Thyroid gland (tissue), 4 donors: Measurements from ENCODE around the gene FAM114A2. TPM values are rescaled to one million over a fixed set of nuclear protein-coding genes. Genes with fewer than 3 reads are reported as not detected.

Source experiments
- DNase-seq, 2 donors: peaks; one replicate each; pipeline ENCODE4 v3.0.0-alpha.2; 2019
- H3K27ac ChIP-seq, 3 donors: fragments of 200-600 bp; sonication (generic); 1 replicate in 2 of 3; 2 replicates in 1 of 3; pipeline ENCODE4 v1.5.1; 2016 to 2019; ENCODE audit warnings: mild to moderate bottlenecking in 1 of 3, moderate library complexity in 1 of 3
- H3K27me3 ChIP-seq: fragments of 200-600 bp; sonication (generic); one replicate; pipeline ENCODE4 v1.5.1; 2019
- H3K36me3 ChIP-seq, 2 donors: fragments of 200-600 bp; sonication (generic); one replicate each; pipeline ENCODE4 v1.5.1; 2016 to 2019
- H3K4me1 ChIP-seq, 2 donors: fragments of 200-600 bp; sonication (generic); one replicate each; pipeline ENCODE4 v1.5.1; 2017 to 2019
- H3K4me3 ChIP-seq, 3 donors: fragments of 200-600 bp; sonication (generic); replicated peaks in 1 of 3; 1 replicate in 2 of 3; 2 replicates in 1 of 3; pipeline ENCODE4 v1.5.1; 2016; ENCODE audit warnings: mild to moderate bottlenecking in 1 of 3
- H3K9me3 ChIP-seq: fragments of 200-600 bp; sonication (generic); one replicate; pipeline ENCODE4 v1.5.1; 2017
- CTCF ChIP-seq, 6 experiments: fragments of 200-600 bp in 3 of 6; fragments of 450-650 bp in 3 of 6; sonication (generic) in 3 of 6; IDR thresholded peaks; one replicate each; pipeline ENCODE4 v1.5.1; 2016 to 2019; ENCODE audit warnings: antibody characterized with exemption in 6 of 6, mild to moderate bottlenecking in 2 of 6, inconsistent platforms in 1 of 6, moderate library complexity in 1 of 6
- POLR2A ChIP-seq, 2 donors: fragments of 450-650 bp; IDR thresholded peaks; one replicate each; pipeline ENCODE4 v1.6.1; 2017; ENCODE audit warnings: antibody characterized with exemption in 2 of 2, mild to moderate bottlenecking in 2 of 2, moderate library complexity in 1 of 2
- WGBS, 2 donors: methylation state at CpG; one replicate each; pipeline ENCODE4 v1.1.5; 2017; 5-methylcytosine and 5-hydroxymethylcytosine counted together
- intact Hi-C: fragments of 100-400 bp; cut with DNase I; formaldehyde crosslinking; loops from one replicate; pipeline ENCODE4 v1.15.1; 2023
- total RNA-seq, 4 donors: library from RNA; depleted of rRNA; stranded (reverse); fragments of >200 nt; gene quantifications; one replicate each; pipeline ENCODE4 v1.2.3, GENCODE V29; 2016

The FAM114A2 gene
- total RNA-seq, 4 donors from 2014 or later: 21.1 to 28.9 (median 23.3) TPM

- no peaks in the 10 kb centered on the region for H3K27me3 ChIP-seq
- peaks cover 0 to 14% of the 10 kb centered on the region in 2 donors for H3K4me1 ChIP-seq
- no peak overlapping the region for H3K27ac ChIP-seq
- DNase-seq: no peak
- H3K36me3 ChIP-seq: peaks cover 0 to 4% of the 10 kb centered on the region in 2 donors
- WGBS, 2 donors: 83 to 92% methylated on average over 1 of the region's 1 CpG
- H3K9me3 ChIP-seq: no peaks in the 10 kb centered on the region
- no peak overlapping the region for H3K4me3 ChIP-seq
- intact Hi-C loops: no loop called here
- no peak for TF ChIP-seq CTCF (IDR thresholded peaks at IDR 0.05)
- TF ChIP-seq POLR2A (IDR thresholded peaks at IDR 0.05): no peak
Measured at GRCh38 chr5:154005648-154006047, 33.1 kb downstream of the FAM114A2 start.

- intact Hi-C loops: no loop called here
- TF ChIP-seq POLR2A (IDR thresholded peaks at IDR 0.05) (no peak), CTCF (IDR thresholded peaks at IDR 0.05) (no peak)
- H3K4me1 ChIP-seq: peaks cover 0 to 14% of the 10 kb centered on the region in 2 donors
- peaks cover 0 to 1% of the 10 kb centered on the region in 2 donors for H3K36me3 ChIP-seq
- H3K27ac ChIP-seq: peak overlapping the region in 2 of 3 donors; percentile 47 to 59
- WGBS, 2 donors: 90 to 93% methylated on average over 7 of the region's 7 CpGs
- no peak overlapping the region for H3K4me3 ChIP-seq
- no peaks in the 10 kb centered on the region for H3K27me3 ChIP-seq
- no peaks in the 10 kb centered on the region for H3K9me3 ChIP-seq
- no peak for DNase-seq
Measured at GRCh38 chr5:154002511-154003020, 36.1 kb downstream of the FAM114A2 start.

- Histone ChIP-seq H3K27ac (peak overlapping the region in 2 of 3 donors; percentile 47 to 59), H3K4me1 (peaks cover 0 to 14% of the 10 kb centered on the region in 2 donors), H3K4me3 (no peak overlapping the region), H3K27me3 (no peaks in the 10 kb centered on the region), H3K9me3 (no peaks in the 10 kb centered on the region), H3K36me3 (peaks cover 0 to 6% of the 10 kb centered on the region in 2 donors)
- intact Hi-C loops: no loop called here
- peak in 1 of 2 donors; percentile 3 for DNase-seq
- 60 to 61% methylated on average over 4 of the region's 4 CpGs for WGBS, 2 donors
- TF ChIP-seq CTCF (IDR thresholded peaks at IDR 0.05) (no peak), POLR2A (IDR thresholded peaks at IDR 0.05) (no peak)
Measured at GRCh38 chr5:154002093-154002492, 36.6 kb downstream of the FAM114A2 start.

GRCh38 chr5:154000703-154001102, 38.0 kb downstream of the FAM114A2 start:
- intact Hi-C loops: no loop called here
- TF ChIP-seq CTCF (IDR thresholded peaks at IDR 0.05) (no peak), POLR2A (IDR thresholded peaks at IDR 0.05) (no peak)
- Histone ChIP-seq H3K9me3 (no peaks in the 10 kb centered on the region), H3K4me1 (peaks cover 0 to 14% of the 10 kb centered on the region in 2 donors), H3K27me3 (no peaks in the 10 kb centered on the region), H3K27ac (no peak overlapping the region), H3K36me3 (peaks cover 0 to 7% of the 10 kb centered on the region in 2 donors), H3K4me3 (no peak overlapping the region)
- DNase-seq: no peak

- TF ChIP-seq CTCF (IDR thresholded peaks at IDR 0.05) (no peak), POLR2A (IDR thresholded peaks at IDR 0.05) (no peak)
- Histone ChIP-seq H3K27me3 (no peaks in the 10 kb centered on the region), H3K27ac (no peak overlapping the region), H3K36me3 (peaks cover 0 to 7% of the 10 kb centered on the region in 2 donors), H3K4me1 (peaks cover 0 to 14% of the 10 kb centered on the region in 2 donors), H3K9me3 (no peaks in the 10 kb centered on the region), H3K4me3 (no peak overlapping the region)
- 95 to 97% methylated on average over 3 of the region's 3 CpGs for WGBS, 2 donors
- intact Hi-C loops: no loop called here
- DNase-seq: no peak
Measured at GRCh38 chr5:153999995-154000394, 38.7 kb downstream of the FAM114A2 start.
